ENCODE data around the gene GPALPP1.

- TF ChIP-seq CTCF (conservative IDR thresholded peaks at IDR 0.05) (no peak), EZH2 (IDR thresholded peaks at IDR 0.05; ENCODE audit: low read depth) (no peak)
Observed at GRCh38 chr13:45051315-45051714, 62.0 kb downstream of the GPALPP1 start.

Data from PC-9 (cell line).